GM21737 (cell line): ENCODE data around the gene FZD1.

Experiments
- ATAC-seq: cut with Tn5 transposase; IDR thresholded peaks from one replicate; pipeline ENCODE4 v1.9.1; 2021; ENCODE audit warnings: mild to moderate bottlenecking, moderate library complexity; ENCODE audit not compliant: unreplicated experiment

FZD1 gene

GRCh38 chr7:91264046-91264923 is at the start of gene FZD1:
Gene FZD1, plus strand, starts transcription at chr7:91264433. Its CDS starts 448 bp downstream, at chr7:91264881.
- ATAC-seq, result peak; percentile 90

- no peak for ATAC-seq
These were observed 37.8 kb upstream of the FZD1 start for GRCh38 chr7:91226411-91226810.

GRCh38 chr7:91228327-91228726 is 35.9 kb upstream of the FZD1 start:
- ATAC-seq, result no peak

- no peak for ATAC-seq
These were observed 35.2 kb upstream of the FZD1 start for GRCh38 chr7:91228927-91229558.

GRCh38 chr7:91230100-91230499 is 34.1 kb upstream of the FZD1 start:
- ATAC-seq, result no peak

- ATAC-seq, result no peak
These were observed 33.7 kb upstream of the FZD1 start for GRCh38 chr7:91230503-91230902.

GRCh38 chr7:91233212-91233611 is 31.0 kb upstream of the FZD1 start:
- ATAC-seq, result no peak

- ATAC-seq, result no peak
These were observed 28.9 kb upstream of the FZD1 start for GRCh38 chr7:91235211-91235832.

GRCh38 chr7:91239171-91239604 is 25.0 kb upstream of the FZD1 start:
- no peak for ATAC-seq

- no peak for ATAC-seq
These were observed 24.5 kb upstream of the FZD1 start for GRCh38 chr7:91239772-91240171.

GRCh38 chr7:91240376-91240941 is 23.8 kb upstream of the FZD1 start:
- no peak for ATAC-seq

GRCh38 chr7:91242097-91242844 is 22.0 kb upstream of the FZD1 start:
- ATAC-seq, result no peak

GRCh38 chr7:91243591-91244301 is 20.5 kb upstream of the FZD1 start:
- ATAC-seq, result no peak

GRCh38 chr7:91247500-91247899 is 16.7 kb upstream of the FZD1 start:
- ATAC-seq, result no peak

GRCh38 chr7:91248996-91249395 is 15.2 kb upstream of the FZD1 start:
- no peak for ATAC-seq

- no peak for ATAC-seq
These were observed 14.6 kb upstream of the FZD1 start for GRCh38 chr7:91249506-91250233.

GRCh38 chr7:91250706-91251105 is 13.5 kb upstream of the FZD1 start:
- ATAC-seq, result no peak

GRCh38 chr7:91251877-91252276 is 12.4 kb upstream of the FZD1 start:
- no peak for ATAC-seq

- ATAC-seq, result no peak
These were observed 718 bp upstream of the FZD1 start for GRCh38 chr7:91263384-91264045.
